ENCODE measurements around the gene EMP1.

Gene EMP1

DNA sequence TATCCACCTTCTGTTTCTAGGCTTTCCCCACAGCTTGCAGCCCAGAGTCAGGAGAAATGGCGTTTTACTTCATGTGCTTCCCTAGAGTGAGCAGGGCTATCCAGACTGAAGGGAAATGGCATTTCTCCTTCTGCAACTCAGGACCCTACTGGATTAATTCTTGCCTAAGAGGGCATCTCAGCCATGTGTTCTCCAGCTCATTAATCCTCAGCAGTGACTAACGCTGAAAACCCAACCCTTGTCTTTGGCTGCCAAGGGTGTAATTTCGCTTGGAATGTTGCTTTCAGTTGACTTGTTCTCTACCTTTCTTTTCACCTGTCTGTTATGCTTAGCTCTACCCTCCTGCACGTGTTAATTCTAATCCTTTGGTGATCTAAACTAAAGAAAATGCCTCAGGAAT lies 21.0 kb upstream of the EMP1 start:
- FAIRE-seq (no peak), DNase-seq (ENCODE audit: insufficient read length) (no peak)

GRCh38 chr12:13176256-13176655 lies 20.3 kb upstream of the EMP1 start:
- no peak for TF ChIP-seq TAF1 (IDR thresholded peaks at IDR 0.05; ENCODE audit: borderline replicate concordance, low read depth, low read length)
- TF ChIP-seq POLR2A (IDR thresholded peaks at IDR 0.05; ENCODE audit: low read depth, low read length): no peak
- TF ChIP-seq POLR2AphosphoS5 (IDR thresholded peaks at IDR 0.05; ENCODE audit: low read depth, low read length): no peak
- FAIRE-seq (no peak), DNase-seq (ENCODE audit: insufficient read length) (no peak)

More for the DNA sequence above, 21.0 kb upstream of the EMP1 start:
- TF ChIP-seq POLR2A (IDR thresholded peaks at IDR 0.05; ENCODE audit: low read depth, low read length) (no peak), TAF1 (IDR thresholded peaks at IDR 0.05; ENCODE audit: borderline replicate concordance, low read depth, low read length) (no peak), POLR2AphosphoS5 (IDR thresholded peaks at IDR 0.05; ENCODE audit: low read depth, low read length) (no peak)

- TF ChIP-seq POLR2A (IDR thresholded peaks at IDR 0.05; ENCODE audit: low read depth, low read length) (no peak), TAF1 (IDR thresholded peaks at IDR 0.05; ENCODE audit: borderline replicate concordance, low read depth, low read length) (no peak), POLR2AphosphoS5 (IDR thresholded peaks at IDR 0.05; ENCODE audit: low read depth, low read length) (no peak)
- DNase-seq (ENCODE audit: insufficient read length) (no peak), FAIRE-seq (no peak)
Observed at GRCh38 chr12:13177373-13177772, 19.2 kb upstream of the EMP1 start.

DNA sequence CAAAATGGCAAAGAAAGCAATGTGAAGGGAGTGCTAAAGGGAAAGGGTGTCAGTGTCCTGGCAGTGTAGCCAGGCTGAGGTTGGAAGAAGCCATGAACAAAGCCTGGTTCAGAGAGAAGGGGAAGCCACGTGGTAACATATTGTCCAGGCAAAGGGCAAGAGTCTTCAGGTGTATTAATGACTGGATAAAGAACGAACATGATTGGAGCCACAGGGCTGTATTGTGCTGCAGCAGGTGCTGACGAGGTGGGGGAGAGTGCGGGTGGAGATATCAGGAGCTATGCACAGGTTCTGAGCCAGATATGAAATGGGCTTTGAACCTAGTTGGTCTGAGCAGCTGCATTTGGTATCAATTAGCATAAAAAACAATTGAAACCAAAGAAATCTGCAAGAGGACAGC lies 18.6 kb upstream of the EMP1 start:
- FAIRE-seq (no peak), DNase-seq (ENCODE audit: insufficient read length) (no peak)
- TF ChIP-seq POLR2AphosphoS5 (IDR thresholded peaks at IDR 0.05; ENCODE audit: low read depth, low read length) (no peak), TAF1 (IDR thresholded peaks at IDR 0.05; ENCODE audit: borderline replicate concordance, low read depth, low read length) (no peak), POLR2A (IDR thresholded peaks at IDR 0.05; ENCODE audit: low read depth, low read length) (no peak)

DNA sequence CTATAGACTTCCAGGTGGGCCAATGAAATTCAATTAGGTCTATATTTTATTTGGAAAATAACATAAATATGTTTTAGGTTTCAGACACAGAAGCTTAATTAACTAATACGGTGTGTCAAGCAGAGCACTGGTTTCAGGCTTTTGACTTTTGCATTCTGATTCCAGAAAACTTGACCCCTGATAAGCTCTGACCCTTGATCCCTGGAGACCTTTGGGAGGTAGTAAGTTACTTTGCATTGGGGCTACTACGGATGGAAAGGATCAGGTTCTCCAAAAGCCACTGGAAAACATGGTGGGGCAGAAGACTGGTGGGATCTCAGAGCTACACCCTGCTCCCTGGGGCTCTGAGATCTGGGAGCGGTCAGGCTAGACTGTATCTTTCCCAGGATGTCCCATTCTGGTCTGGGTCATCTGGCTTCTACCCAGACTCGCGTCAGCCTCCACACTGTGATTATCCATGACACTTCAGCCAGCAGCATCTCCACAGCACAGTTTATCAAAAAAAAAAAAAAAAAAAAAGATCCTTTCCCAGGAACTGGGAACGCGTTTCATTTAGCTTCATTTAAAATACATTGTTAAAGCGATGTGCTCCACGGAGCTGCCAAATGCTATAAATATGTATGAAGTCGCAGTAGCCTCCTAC lies 17.8 kb upstream of the EMP1 start:
- TF ChIP-seq POLR2AphosphoS5 (IDR thresholded peaks at IDR 0.05; ENCODE audit: low read depth, low read length) (no peak), TAF1 (IDR thresholded peaks at IDR 0.05; ENCODE audit: borderline replicate concordance, low read depth, low read length) (no peak)
- FAIRE-seq (no peak), DNase-seq (ENCODE audit: insufficient read length) (no peak)

DNA sequence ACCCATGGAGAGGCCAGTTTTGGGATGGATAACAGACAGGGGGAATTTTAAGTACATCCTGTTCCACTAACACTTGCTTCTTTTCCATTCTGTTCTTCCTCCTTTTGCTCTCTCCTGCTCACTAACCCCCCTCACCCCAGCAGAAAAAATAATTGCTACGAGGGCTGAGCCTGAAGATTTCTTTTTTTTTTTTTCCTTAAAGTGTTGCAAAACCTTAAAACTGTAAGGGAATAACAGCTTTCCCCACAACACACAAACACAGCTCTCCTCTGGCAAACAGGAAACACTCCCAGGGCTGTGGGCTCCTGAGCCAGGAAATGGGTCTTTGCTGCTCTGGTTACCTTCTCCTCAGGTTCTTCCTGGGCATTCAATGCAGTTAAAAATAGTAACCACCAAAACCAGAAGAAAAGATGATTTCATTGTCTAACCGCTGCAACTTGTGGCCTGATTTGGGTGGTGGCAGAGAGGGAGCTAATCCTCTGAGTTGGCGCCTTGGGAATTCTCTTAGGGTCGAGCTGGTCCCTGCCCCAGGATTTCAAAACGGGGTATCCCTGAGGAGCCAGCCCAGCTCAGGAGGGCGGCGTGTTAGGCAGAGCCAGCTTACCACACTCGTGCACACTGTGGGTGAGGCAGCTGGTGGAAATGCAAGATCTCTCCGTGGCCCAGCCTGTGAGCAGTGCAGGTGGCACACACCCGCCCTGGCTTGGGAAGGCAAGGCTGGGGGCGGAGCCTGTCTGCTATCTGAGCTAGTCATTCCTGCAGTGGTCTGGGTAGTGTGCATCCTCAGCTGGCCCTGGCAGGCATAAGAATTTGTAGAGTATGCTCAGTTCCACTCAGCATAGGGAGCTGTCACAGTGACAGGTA lies 17.1 kb upstream of the EMP1 start:
- no peak for DNase-seq (ENCODE audit: insufficient read length)
- FAIRE-seq: no peak
- no peak for TF ChIP-seq TAF1 (IDR thresholded peaks at IDR 0.05; ENCODE audit: borderline replicate concordance, low read depth, low read length)
- TF ChIP-seq POLR2A (IDR thresholded peaks at IDR 0.05; ENCODE audit: low read depth, low read length): no peak
- TF ChIP-seq POLR2AphosphoS5 (IDR thresholded peaks at IDR 0.05; ENCODE audit: low read depth, low read length): no peak

GRCh38 chr12:13181375-13182070 lies 15.0 kb upstream of the EMP1 start:
- TF ChIP-seq POLR2A (IDR thresholded peaks at IDR 0.05; ENCODE audit: low read depth, low read length) (no peak), TAF1 (IDR thresholded peaks at IDR 0.05; ENCODE audit: borderline replicate concordance, low read depth, low read length) (no peak), POLR2AphosphoS5 (IDR thresholded peaks at IDR 0.05; ENCODE audit: low read depth, low read length) (no peak)
- DNase-seq (ENCODE audit: insufficient read length) (no peak), FAIRE-seq (no peak)

DNA sequence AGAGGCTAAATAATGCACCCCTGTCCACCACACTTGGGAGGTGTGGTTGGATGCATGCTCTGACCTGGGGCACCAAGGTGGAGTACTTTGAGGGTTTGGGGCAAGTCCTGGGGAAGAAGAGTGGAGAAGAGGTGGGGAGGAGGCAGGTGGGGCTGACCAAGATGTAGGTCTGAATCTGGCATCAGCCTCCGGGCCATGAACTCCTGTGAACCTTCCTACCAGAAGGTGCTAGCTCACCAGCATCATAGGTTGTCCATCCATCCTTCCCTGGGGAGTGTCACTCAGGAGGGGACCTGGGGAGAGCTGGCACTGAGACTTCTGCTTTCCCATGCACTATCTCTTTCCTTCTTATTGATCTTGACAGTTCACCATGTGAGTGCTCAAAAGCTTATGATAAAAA lies 13.6 kb upstream of the EMP1 start:
- TF ChIP-seq TAF1 (IDR thresholded peaks at IDR 0.05; ENCODE audit: borderline replicate concordance, low read depth, low read length) (no peak), POLR2A (IDR thresholded peaks at IDR 0.05; ENCODE audit: low read depth, low read length) (no peak), POLR2AphosphoS5 (IDR thresholded peaks at IDR 0.05; ENCODE audit: low read depth, low read length) (no peak)
- FAIRE-seq: no peak

DNA sequence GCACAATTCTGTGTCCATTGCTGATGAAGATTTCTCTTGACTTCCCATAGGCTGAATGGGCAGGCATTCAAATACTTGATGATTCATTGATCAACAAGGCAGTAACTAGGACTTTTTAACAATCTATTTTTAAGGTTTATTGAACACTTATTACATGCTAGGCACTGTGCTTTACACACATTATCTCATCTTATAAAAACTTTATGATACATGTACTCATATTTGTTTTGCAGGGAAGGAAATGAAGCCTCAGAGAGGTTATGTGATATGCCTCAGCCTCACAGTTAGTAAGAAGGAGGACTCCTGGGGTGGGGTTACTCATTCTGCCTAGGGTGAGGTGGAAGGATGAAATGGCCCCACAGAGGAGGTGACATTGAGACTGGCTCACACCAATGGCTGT lies 12.9 kb upstream of the EMP1 start:
- DNase-seq (ENCODE audit: insufficient read length): no peak
- no peak for FAIRE-seq
- TF ChIP-seq POLR2A (IDR thresholded peaks at IDR 0.05; ENCODE audit: low read depth, low read length): no peak
- TF ChIP-seq TAF1 (IDR thresholded peaks at IDR 0.05; ENCODE audit: borderline replicate concordance, low read depth, low read length): no peak
- no peak for TF ChIP-seq POLR2AphosphoS5 (IDR thresholded peaks at IDR 0.05; ENCODE audit: low read depth, low read length)

More for the DNA sequence above, 13.6 kb upstream of the EMP1 start:
- no peak for DNase-seq (ENCODE audit: insufficient read length)

- FAIRE-seq: no peak
- no peak for DNase-seq (ENCODE audit: insufficient read length)
- TF ChIP-seq POLR2A (IDR thresholded peaks at IDR 0.05; ENCODE audit: low read depth, low read length): no peak
- no peak for TF ChIP-seq TAF1 (IDR thresholded peaks at IDR 0.05; ENCODE audit: borderline replicate concordance, low read depth, low read length)
- TF ChIP-seq POLR2AphosphoS5 (IDR thresholded peaks at IDR 0.05; ENCODE audit: low read depth, low read length): no peak
Observed at GRCh38 chr12:13186302-13186701, 10.2 kb upstream of the EMP1 start.

- FAIRE-seq (peak; percentile 24), DNase-seq (ENCODE audit: insufficient read length) (no peak)
- TF ChIP-seq TAF1 (IDR thresholded peaks at IDR 0.05; ENCODE audit: borderline replicate concordance, low read depth, low read length) (no peak), POLR2A (IDR thresholded peaks at IDR 0.05; ENCODE audit: low read depth, low read length) (no peak), POLR2AphosphoS5 (IDR thresholded peaks at IDR 0.05; ENCODE audit: low read depth, low read length) (no peak)
Observed at GRCh38 chr12:13187399-13187798, 9.1 kb upstream of the EMP1 start.

Measured in GM12892 (cell line).